ENCODE measurements around the gene THOC2. TPM values are rescaled to one million over a fixed set of nuclear protein-coding genes. Genes with fewer than 3 reads are reported as not detected.
"Not testable (repeated sequence)": the region's sequence is repeated elsewhere in the genome, so short reads cannot be mapped to it uniquely, and the experiment has no call there.

THOC2 gene
- total and polyA plus RNA-seq, 2 donors, result 77.4 to 82.1 TPM

GRCh38 chrX:123728016-123728415, 4.8 kb downstream of the THOC2 start:
- H3K9me3 ChIP-seq (ENCODE audit: control insufficient read depth in 2 of 2, insufficient read depth in 1 of 2, low read length in 1 of 2), result peaks cover 0 to 6% of the 10 kb centered on the region in 2 donors
- H3K27me3 ChIP-seq (ENCODE audit: control insufficient read depth in 2 of 2, insufficient read depth in 1 of 2, low read length in 1 of 2), result no peaks in the 10 kb centered on the region
- 18% methylated on average over 3 of the region's 3 CpGs for WGBS
- DNase-seq (ENCODE audit: low read depth in 6 of 9, low spot score in 9 of 9), result peak in 2 of 9 donors; percentile 10 to 13
- no peak overlapping the region for H3K4me3 ChIP-seq (ENCODE audit: low read length in 2 of 2)
- H3K36me3 ChIP-seq (ENCODE audit: control insufficient read depth in 2 of 2, insufficient read depth in 2 of 2, low read length in 1 of 2), result peaks cover 0 to 4% of the 10 kb centered on the region in 2 donors
- no peak overlapping the region for H3K27ac ChIP-seq (ENCODE audit: low read depth in 1 of 2, low read length in 1 of 2)
- peaks cover 2 to 3% of the 10 kb centered on the region in 2 donors for H3K4me1 ChIP-seq (ENCODE audit: control insufficient read depth in 2 of 2, insufficient read depth in 2 of 2, low read length in 2 of 2)

GRCh38 chrX:123722193-123722592, 10.7 kb downstream of the THOC2 start:
- not testable (repeated sequence) for H3K9me3 ChIP-seq (ENCODE audit: control insufficient read depth in 2 of 2, insufficient read depth in 1 of 2, low read length in 1 of 2); H3K4me3 ChIP-seq (ENCODE audit: low read length in 2 of 2); H3K27me3 ChIP-seq (ENCODE audit: control insufficient read depth in 2 of 2, insufficient read depth in 1 of 2, low read length in 1 of 2); H3K4me1 ChIP-seq (ENCODE audit: control insufficient read depth in 2 of 2, insufficient read depth in 2 of 2, low read length in 2 of 2); H3K27ac ChIP-seq (ENCODE audit: low read depth in 1 of 2, low read length in 1 of 2); DNase-seq (ENCODE audit: low read depth in 6 of 9, low spot score in 9 of 9); H3K36me3 ChIP-seq (ENCODE audit: control insufficient read depth in 2 of 2, insufficient read depth in 2 of 2, low read length in 1 of 2)
- 100% methylated on average over 1 of the region's 1 CpG for WGBS

GRCh38 chrX:123720486-123720885, 12.4 kb downstream of the THOC2 start:
- Histone ChIP-seq H3K27me3 (ENCODE audit: control insufficient read depth in 2 of 2, insufficient read depth in 1 of 2, low read length in 1 of 2) (no peaks in the 10 kb centered on the region), H3K4me1 (ENCODE audit: control insufficient read depth in 2 of 2, insufficient read depth in 2 of 2, low read length in 2 of 2) (no peaks in the 10 kb centered on the region), H3K9me3 (ENCODE audit: control insufficient read depth in 2 of 2, insufficient read depth in 1 of 2, low read length in 1 of 2) (peaks cover 0 to 4% of the 10 kb centered on the region in 2 donors), H3K4me3 (ENCODE audit: low read length in 2 of 2) (no peak overlapping the region), H3K27ac (ENCODE audit: low read depth in 1 of 2, low read length in 1 of 2) (no peak overlapping the region), H3K36me3 (ENCODE audit: control insufficient read depth in 2 of 2, insufficient read depth in 2 of 2, low read length in 1 of 2) (peaks cover 0 to 4% of the 10 kb centered on the region in 2 donors)
- 82% methylated on average over 2 of the region's 2 CpGs for WGBS
- DNase-seq (ENCODE audit: low read depth in 6 of 9, low spot score in 9 of 9), result no peak

- H3K27ac ChIP-seq (ENCODE audit: low read depth in 1 of 2, low read length in 1 of 2), result no peak overlapping the region
- peaks cover 0 to 4% of the 10 kb centered on the region in 2 donors for H3K9me3 ChIP-seq (ENCODE audit: control insufficient read depth in 2 of 2, insufficient read depth in 1 of 2, low read length in 1 of 2)
- no peaks in the 10 kb centered on the region for H3K27me3 ChIP-seq (ENCODE audit: control insufficient read depth in 2 of 2, insufficient read depth in 1 of 2, low read length in 1 of 2)
- DNase-seq (ENCODE audit: low read depth in 6 of 9, low spot score in 9 of 9), result no peak
- H3K4me3 ChIP-seq (ENCODE audit: low read length in 2 of 2), result no peak overlapping the region
- peaks cover 0 to 5% of the 10 kb centered on the region in 2 donors for H3K36me3 ChIP-seq (ENCODE audit: control insufficient read depth in 2 of 2, insufficient read depth in 2 of 2, low read length in 1 of 2)
- H3K4me1 ChIP-seq (ENCODE audit: control insufficient read depth in 2 of 2, insufficient read depth in 2 of 2, low read length in 2 of 2), result no peaks in the 10 kb centered on the region
Measured at GRCh38 chrX:123713841-123714240, 19.0 kb downstream of the THOC2 start.

DNA sequence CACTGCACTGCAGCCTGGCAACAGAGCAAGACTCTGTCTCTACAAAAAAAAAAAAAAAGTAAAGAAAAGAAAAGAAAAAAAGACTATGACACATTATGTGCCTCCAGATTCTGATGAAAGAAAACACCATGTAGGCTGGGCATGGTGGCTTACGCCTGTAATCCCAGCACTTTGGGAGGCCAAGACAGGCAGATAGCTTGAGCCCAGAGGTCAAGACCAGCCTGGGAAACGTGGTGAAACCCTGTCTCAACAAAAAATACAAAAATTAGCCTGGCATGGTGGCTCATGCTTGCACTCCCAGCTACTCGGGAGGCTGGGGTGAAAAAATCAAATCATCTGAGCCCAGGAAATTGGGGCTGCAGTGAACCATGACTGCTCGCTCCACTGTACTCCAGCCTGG, 19.4 kb downstream of the THOC2 start:
- H3K4me3 ChIP-seq (ENCODE audit: low read length in 2 of 2), result no peak overlapping the region
- 91% methylated on average over 4 of the region's 4 CpGs for WGBS
- no peaks in the 10 kb centered on the region for H3K4me1 ChIP-seq (ENCODE audit: control insufficient read depth in 2 of 2, insufficient read depth in 2 of 2, low read length in 2 of 2)
- H3K27ac ChIP-seq (ENCODE audit: low read depth in 1 of 2, low read length in 1 of 2), result no peak overlapping the region
- peaks cover 0 to 5% of the 10 kb centered on the region in 2 donors for H3K36me3 ChIP-seq (ENCODE audit: control insufficient read depth in 2 of 2, insufficient read depth in 2 of 2, low read length in 1 of 2)
- H3K9me3 ChIP-seq (ENCODE audit: control insufficient read depth in 2 of 2, insufficient read depth in 1 of 2, low read length in 1 of 2), result peaks cover 0 to 4% of the 10 kb centered on the region in 2 donors
- DNase-seq (ENCODE audit: low read depth in 6 of 9, low spot score in 9 of 9), result no peak
- no peaks in the 10 kb centered on the region for H3K27me3 ChIP-seq (ENCODE audit: control insufficient read depth in 2 of 2, insufficient read depth in 1 of 2, low read length in 1 of 2)

DNA sequence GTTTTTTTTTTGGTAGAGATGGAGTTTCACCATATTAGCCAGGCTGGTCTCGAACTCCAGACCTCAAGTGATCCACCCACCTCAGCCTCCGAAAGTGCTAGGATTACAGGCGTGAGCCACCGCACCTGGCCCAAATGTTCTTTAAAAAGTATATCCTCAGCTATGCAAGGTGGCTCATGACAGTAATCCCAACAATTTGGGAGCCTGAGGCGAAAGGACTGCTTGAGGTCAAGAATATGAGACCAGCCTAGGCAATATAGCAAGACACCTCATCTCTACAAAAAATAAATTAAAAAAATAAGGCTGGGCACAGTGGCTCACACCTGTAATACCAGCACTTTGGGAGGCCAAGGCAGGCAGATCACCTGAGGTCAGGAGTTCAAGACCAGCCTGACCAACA, 21.7 kb downstream of the THOC2 start:
- not testable (repeated sequence) for DNase-seq (ENCODE audit: low read depth in 6 of 9, low spot score in 9 of 9); H3K27me3 ChIP-seq (ENCODE audit: control insufficient read depth in 2 of 2, insufficient read depth in 1 of 2, low read length in 1 of 2); H3K4me3 ChIP-seq (ENCODE audit: low read length in 2 of 2); H3K4me1 ChIP-seq (ENCODE audit: control insufficient read depth in 2 of 2, insufficient read depth in 2 of 2, low read length in 2 of 2); H3K27ac ChIP-seq (ENCODE audit: low read depth in 1 of 2, low read length in 1 of 2); H3K36me3 ChIP-seq (ENCODE audit: control insufficient read depth in 2 of 2, insufficient read depth in 2 of 2, low read length in 1 of 2); H3K9me3 ChIP-seq (ENCODE audit: control insufficient read depth in 2 of 2, insufficient read depth in 1 of 2, low read length in 1 of 2)
- WGBS, result over 99% methylated on average over 5 of the region's 5 CpGs

GRCh38 chrX:123704781-123705180, 28.1 kb downstream of the THOC2 start:
- 100% methylated on average over 2 of the region's 2 CpGs for WGBS
- Histone ChIP-seq H3K27me3 (ENCODE audit: control insufficient read depth in 2 of 2, insufficient read depth in 1 of 2, low read length in 1 of 2) (no peaks in the 10 kb centered on the region), H3K4me3 (ENCODE audit: low read length in 2 of 2) (no peak overlapping the region), H3K36me3 (ENCODE audit: control insufficient read depth in 2 of 2, insufficient read depth in 2 of 2, low read length in 1 of 2) (peaks cover 0 to 2% of the 10 kb centered on the region in 2 donors), H3K9me3 (ENCODE audit: control insufficient read depth in 2 of 2, insufficient read depth in 1 of 2, low read length in 1 of 2) (no peaks in the 10 kb centered on the region), H3K27ac (ENCODE audit: low read depth in 1 of 2, low read length in 1 of 2) (no peak overlapping the region), H3K4me1 (ENCODE audit: control insufficient read depth in 2 of 2, insufficient read depth in 2 of 2, low read length in 2 of 2) (no peaks in the 10 kb centered on the region)
- DNase-seq (ENCODE audit: low read depth in 6 of 9, low spot score in 9 of 9), result no peak

DNA sequence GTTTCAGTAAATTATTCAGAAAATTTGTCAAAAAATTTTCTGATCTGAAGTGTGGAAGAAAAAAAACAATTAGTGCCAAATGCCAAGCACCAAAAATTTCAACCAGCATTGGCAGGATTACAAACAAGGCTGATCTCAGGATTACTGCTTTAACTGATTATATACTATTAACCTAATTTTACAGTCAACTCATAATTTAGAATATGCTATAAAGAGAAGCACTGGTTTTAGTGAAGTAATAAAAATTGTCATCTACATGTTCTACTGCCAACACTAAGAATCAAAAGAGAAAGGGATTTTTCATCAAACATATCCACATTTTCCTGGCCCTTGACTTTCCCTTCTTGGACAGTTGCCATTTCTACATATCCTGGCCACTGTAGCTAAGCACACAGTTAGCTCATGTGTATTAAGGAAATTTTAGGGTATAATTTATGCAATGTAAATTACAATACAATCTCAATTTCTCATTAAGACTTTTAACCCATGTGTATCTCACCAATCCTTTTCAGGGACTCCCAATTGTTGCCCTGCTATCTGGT, 33.8 kb downstream of the THOC2 start:
- Histone ChIP-seq H3K36me3 (ENCODE audit: control insufficient read depth in 2 of 2, insufficient read depth in 2 of 2, low read length in 1 of 2) (no peaks in the 10 kb centered on the region), H3K4me3 (ENCODE audit: low read length in 2 of 2) (no peak overlapping the region), H3K4me1 (ENCODE audit: control insufficient read depth in 2 of 2, insufficient read depth in 2 of 2, low read length in 2 of 2) (no peaks in the 10 kb centered on the region), H3K27ac (ENCODE audit: low read depth in 1 of 2, low read length in 1 of 2) (no peak overlapping the region), H3K27me3 (ENCODE audit: control insufficient read depth in 2 of 2, insufficient read depth in 1 of 2, low read length in 1 of 2) (no peaks in the 10 kb centered on the region), H3K9me3 (ENCODE audit: control insufficient read depth in 2 of 2, insufficient read depth in 1 of 2, low read length in 1 of 2) (no peaks in the 10 kb centered on the region)
- no peak for DNase-seq (ENCODE audit: low read depth in 6 of 9, low spot score in 9 of 9)

GRCh38 chrX:123696334-123696733, 36.5 kb downstream of the THOC2 start:
- DNase-seq (ENCODE audit: low read depth in 6 of 9, low spot score in 9 of 9), result no peak
- Histone ChIP-seq H3K4me1 (ENCODE audit: control insufficient read depth in 2 of 2, insufficient read depth in 2 of 2, low read length in 2 of 2) (no peaks in the 10 kb centered on the region), H3K36me3 (ENCODE audit: control insufficient read depth in 2 of 2, insufficient read depth in 2 of 2, low read length in 1 of 2) (peaks cover 0 to 4% of the 10 kb centered on the region in 2 donors), H3K27me3 (ENCODE audit: control insufficient read depth in 2 of 2, insufficient read depth in 1 of 2, low read length in 1 of 2) (no peaks in the 10 kb centered on the region), H3K4me3 (ENCODE audit: low read length in 2 of 2) (no peak overlapping the region), H3K9me3 (ENCODE audit: control insufficient read depth in 2 of 2, insufficient read depth in 1 of 2, low read length in 1 of 2) (no peaks in the 10 kb centered on the region), H3K27ac (ENCODE audit: low read depth in 1 of 2, low read length in 1 of 2) (no peak overlapping the region)
- WGBS, result 81% methylated on average over 2 of the region's 2 CpGs

GRCh38 chrX:123695242-123695641, 37.6 kb downstream of the THOC2 start:
- Histone ChIP-seq H3K36me3 (ENCODE audit: control insufficient read depth in 2 of 2, insufficient read depth in 2 of 2, low read length in 1 of 2) (peaks cover 0 to 8% of the 10 kb centered on the region in 2 donors), H3K4me3 (ENCODE audit: low read length in 2 of 2) (no peak overlapping the region), H3K4me1 (ENCODE audit: control insufficient read depth in 2 of 2, insufficient read depth in 2 of 2, low read length in 2 of 2) (no peaks in the 10 kb centered on the region), H3K9me3 (ENCODE audit: control insufficient read depth in 2 of 2, insufficient read depth in 1 of 2, low read length in 1 of 2) (no peaks in the 10 kb centered on the region), H3K27me3 (ENCODE audit: control insufficient read depth in 2 of 2, insufficient read depth in 1 of 2, low read length in 1 of 2) (no peaks in the 10 kb centered on the region), H3K27ac (ENCODE audit: low read depth in 1 of 2, low read length in 1 of 2) (no peak overlapping the region)
- DNase-seq (ENCODE audit: low read depth in 6 of 9, low spot score in 9 of 9), result no peak

All from thymus (tissue), 11 donors.